MM.1S (cell line): ENCODE measurements around the gene PARVB.

Experiments used
- DNase-seq: peaks from one replicate; pipeline ENCODE4 v3.0.0-alpha.2; 2015
- H2AFZ ChIP-seq: fragments of 300-600 bp; sonication (generic); 2 replicates; pipeline ENCODE4 v1.6.0; 2016; ENCODE audit warnings: antibody characterized with exemption, low read length
- H3F3A ChIP-seq: fragments of 300-600 bp; sonication (generic); 2 replicates; pipeline ENCODE4 v1.6.1; 2016; ENCODE audit warnings: mild to moderate bottlenecking, antibody characterized with exemption, low read length, moderate library complexity, mixed read lengths; ENCODE audit not compliant: insufficient read depth
- H3K27ac ChIP-seq: fragments of 300-600 bp; sonication (generic); 2 replicates; pipeline ENCODE4 v1.5.1; 2016; ENCODE audit warnings: mild to moderate bottlenecking, low read length
- H3K27me3 ChIP-seq: fragments of 300-600 bp; sonication (generic); replicated peaks from 2 replicates; pipeline ENCODE4 v1.6.0; 2016; ENCODE audit warnings: low read length; ENCODE audit not compliant: insufficient read depth
- H3K36me3 ChIP-seq: fragments of 300-600 bp; sonication (generic); replicated peaks from 2 replicates; pipeline ENCODE4 v1.6.1; 2016; ENCODE audit warnings: mild to moderate bottlenecking, low read length, mixed read lengths; ENCODE audit not compliant: insufficient read depth
- H3K4me1 ChIP-seq: fragments of 300-600 bp; sonication (generic); 2 replicates; pipeline ENCODE4 v1.6.1; 2016; ENCODE audit warnings: low read length, mixed read lengths
- H3K4me2 ChIP-seq: fragments of 300-600 bp; sonication (generic); 2 replicates; pipeline ENCODE4 v1.6.0; 2016; ENCODE audit warnings: low read depth, low read length
- H3K4me3 ChIP-seq: fragments of 300-600 bp; sonication (generic); 2 replicates; pipeline ENCODE4 v1.5.1; 2016; ENCODE audit warnings: low read length, mixed read lengths
- H3K79me2 ChIP-seq: fragments of 300-600 bp; sonication (generic); 2 replicates; pipeline ENCODE4 v1.6.1; 2016; ENCODE audit warnings: mixed run types, low read length, mixed read lengths
- H3K9ac ChIP-seq: fragments of 300-600 bp; sonication (generic); 2 replicates; pipeline ENCODE4 v1.6.1; 2016; ENCODE audit warnings: low read length, mixed read lengths
- H3K9me2 ChIP-seq: fragments of 300-600 bp; sonication (generic); replicated peaks from 2 replicates; pipeline ENCODE4 v1.6.1; 2016; ENCODE audit warnings: mild to moderate bottlenecking, low read length, mixed read lengths; ENCODE audit not compliant: insufficient read depth
- H3K9me3 ChIP-seq: fragments of 300-600 bp; sonication (generic); replicated peaks from 2 replicates; pipeline ENCODE4 v1.6.1; 2016; ENCODE audit warnings: mild to moderate bottlenecking, low read length, mixed read lengths; ENCODE audit not compliant: insufficient read depth
- H4K20me1 ChIP-seq: fragments of 300-600 bp; sonication (generic); 2 replicates; pipeline ENCODE4 v1.6.1; 2016; ENCODE audit warnings: mild to moderate bottlenecking, low read length, moderate library complexity, mixed read lengths; ENCODE audit not compliant: insufficient read depth
- CTCF ChIP-seq: fragments of 300-600 bp; sonication (generic); IDR thresholded peaks from 2 replicates; pipeline ENCODE4 v1.5.1; 2016; ENCODE audit warnings: antibody characterized with exemption, low read length, mixed read lengths
- EZH2 ChIP-seq: fragments of 300-600 bp; sonication (generic); optimal IDR thresholded peaks from 2 replicates; pipeline ENCODE3; 2017; ENCODE audit warnings: low read depth, mild to moderate bottlenecking, antibody characterized with exemption, low read length, mixed read lengths
- EZH2phosphoT487 ChIP-seq: fragments of 300-600 bp; sonication (generic); IDR thresholded peaks from 2 replicates; pipeline ENCODE4 v1.6.1; 2018; ENCODE audit warnings: antibody characterized with exemption, low read length

The PARVB gene

GRCh38 chr22:44091021-44091721, 67.1 kb downstream of the PARVB start:
- no peak overlapping the region for H3K9ac ChIP-seq
- no peak overlapping the region for H3K4me3 ChIP-seq
- H3K79me2 ChIP-seq, result no peaks in the 10 kb centered on the region
- TF ChIP-seq EZH2phosphoT487 (no peak), CTCF (no peak), EZH2 (no peak)
- H3K9me3 ChIP-seq, result no peaks in the 10 kb centered on the region
- no peaks in the 10 kb centered on the region for H3K36me3 ChIP-seq
- no peaks in the 10 kb centered on the region for H4K20me1 ChIP-seq
- no peak overlapping the region for H2AFZ ChIP-seq
- H3K27ac ChIP-seq, result no peak overlapping the region
- H3F3A ChIP-seq, result no peaks in the 10 kb centered on the region
- no peak overlapping the region for H3K4me2 ChIP-seq
- no peaks in the 10 kb centered on the region for H3K4me1 ChIP-seq
- DNase-seq, result no peak
- H3K9me2 ChIP-seq, result no peaks in the 10 kb centered on the region
- H3K27me3 ChIP-seq, result no peaks in the 10 kb centered on the region

- Histone ChIP-seq H3K4me1 (no peaks in the 10 kb centered on the region), H3K4me3 (no peak overlapping the region), H3K79me2 (no peaks in the 10 kb centered on the region), H3K36me3 (no peaks in the 10 kb centered on the region), H3K9me3 (no peaks in the 10 kb centered on the region), H3K27ac (no peak overlapping the region), H2AFZ (no peak overlapping the region), H4K20me1 (no peaks in the 10 kb centered on the region), H3K4me2 (no peak overlapping the region), H3K27me3 (no peaks in the 10 kb centered on the region), H3K9ac (no peak overlapping the region), H3F3A (no peaks in the 10 kb centered on the region), H3K9me2 (no peaks in the 10 kb centered on the region)
- TF ChIP-seq EZH2 (no peak), CTCF (no peak), EZH2phosphoT487 (no peak)
- no peak for DNase-seq
Observed at GRCh38 chr22:44091751-44092150, 67.6 kb downstream of the PARVB start.

GRCh38 chr22:44092636-44093220, 68.6 kb downstream of the PARVB start:
- no peak overlapping the region for H3K27ac ChIP-seq
- no peak overlapping the region for H2AFZ ChIP-seq
- TF ChIP-seq EZH2phosphoT487 (no peak), EZH2 (no peak), CTCF (no peak)
- no peak overlapping the region for H3K9ac ChIP-seq
- no peak for DNase-seq
- no peaks in the 10 kb centered on the region for H3K9me2 ChIP-seq
- no peaks in the 10 kb centered on the region for H3F3A ChIP-seq
- no peaks in the 10 kb centered on the region for H3K27me3 ChIP-seq
- H3K4me1 ChIP-seq, result no peaks in the 10 kb centered on the region
- H3K9me3 ChIP-seq, result no peaks in the 10 kb centered on the region
- no peak overlapping the region for H3K4me2 ChIP-seq
- no peak overlapping the region for H3K4me3 ChIP-seq
- H3K36me3 ChIP-seq, result no peaks in the 10 kb centered on the region
- H3K79me2 ChIP-seq, result no peaks in the 10 kb centered on the region
- H4K20me1 ChIP-seq, result no peaks in the 10 kb centered on the region
